Astrocyte (in vitro differentiated cells and primary cell): Measurements from ENCODE around the gene CRYBG1. TPM values are rescaled to one million over a fixed set of nuclear protein-coding genes. Genes with fewer than 3 reads are reported as not detected.

Experiments
- DNase-seq: peaks from one replicate; pipeline ENCODE4 v3.0.0-alpha.2; 2010; ENCODE audit warnings: low read depth
- FAIRE-seq: peaks from 2 replicates; lab custom pipeline; 2011; peaks lifted over from hg19 to GRCh38; lab: Jason Lieb, UNC
- H2AFZ ChIP-seq: 2 replicates; pipeline ENCODE4 v1.6.0; 2012; ENCODE audit warnings: low read depth, low read length, inconsistent platforms
- H3K27ac ChIP-seq: 2 replicates; pipeline ENCODE4 v1.5.1; 2011; ENCODE audit warnings: low read depth, low read length, inconsistent platforms
- H3K27me3 ChIP-seq: 2 replicates; pipeline ENCODE4 v1.6.0; 2011; ENCODE audit warnings: low read length, inconsistent platforms; ENCODE audit not compliant: insufficient read depth
- H3K36me3 ChIP-seq: 2 replicates; pipeline ENCODE4 v1.5.1; 2011; ENCODE audit warnings: low read length, inconsistent platforms; ENCODE audit not compliant: insufficient read depth
- H3K4me1 ChIP-seq: 2 replicates; pipeline ENCODE4 v1.5.1; 2011; ENCODE audit warnings: low read length, inconsistent platforms; ENCODE audit not compliant: insufficient read depth
- H3K4me2 ChIP-seq: 2 replicates; pipeline ENCODE4 v1.6.0; 2012; ENCODE audit warnings: low read length, inconsistent platforms
- H3K4me3 ChIP-seq: 2 replicates; pipeline ENCODE4 v1.5.1; 2011; ENCODE audit warnings: low read depth, mild to moderate bottlenecking, low read length, inconsistent platforms; ENCODE audit not compliant: insufficient read depth
- H3K79me2 ChIP-seq: 2 replicates; pipeline ENCODE4 v1.6.0; 2012; ENCODE audit warnings: mild to moderate bottlenecking, low read length, inconsistent platforms; ENCODE audit not compliant: insufficient read depth
- H3K9ac ChIP-seq: 2 replicates; pipeline ENCODE4 v1.6.0; 2012; ENCODE audit warnings: mild to moderate bottlenecking, low read length, inconsistent platforms
- H3K9me3 ChIP-seq: 2 replicates; pipeline ENCODE4 v1.5.1; 2012; ENCODE audit warnings: low read depth, mild to moderate bottlenecking, low read length, inconsistent platforms; ENCODE audit not compliant: insufficient read depth
- H4K20me1 ChIP-seq: 2 replicates; pipeline ENCODE4 v1.6.0; 2012; ENCODE audit warnings: low read length, inconsistent platforms; ENCODE audit not compliant: insufficient read depth
- H3K27ac Mint-ChIP-seq: one replicate; pipeline ENCODE4 v1.8.0; 2021; ENCODE audit warnings: mild to moderate bottlenecking, mixed read lengths; ENCODE audit not compliant: unreplicated experiment
- H3K27me3 Mint-ChIP-seq: one replicate; pipeline ENCODE4 v1.8.0; 2021; ENCODE audit warnings: low read depth, mixed read lengths; ENCODE audit not compliant: unreplicated experiment
- H3K36me3 Mint-ChIP-seq: one replicate; pipeline ENCODE4 v1.8.0; 2021; ENCODE audit warnings: low read depth, mixed read lengths; ENCODE audit not compliant: unreplicated experiment
- H3K4me1 Mint-ChIP-seq: one replicate; pipeline ENCODE4 v1.8.0; 2021; ENCODE audit warnings: low read depth, mixed read lengths; ENCODE audit not compliant: unreplicated experiment
- H3K4me3 Mint-ChIP-seq: one replicate; pipeline ENCODE4 v1.8.0; 2021; ENCODE audit warnings: mild to moderate bottlenecking, moderate library complexity, mixed read lengths; ENCODE audit not compliant: unreplicated experiment
- H3K9me3 Mint-ChIP-seq: one replicate; pipeline ENCODE4 v1.8.0; 2021; ENCODE audit warnings: mild to moderate bottlenecking, mixed read lengths; ENCODE audit not compliant: unreplicated experiment
- EZH2 ChIP-seq: IDR thresholded peaks from 2 replicates; pipeline ENCODE4 v1.6.1; 2012; ENCODE audit warnings: mild to moderate bottlenecking, low read length, inconsistent platforms; ENCODE audit not compliant: insufficient read depth
- total RNA-seq: library from RNA; stranded (reverse); gene quantifications from 2 replicates; pipeline ENCODE4 v1.2.1, GENCODE V29; 2021
- TF ChIP-seq, protein P1 (sequence below): IDR thresholded peaks from 2 replicates; pipeline ENCODE4 v1.5.1; 2011; ENCODE audit warnings: low read depth, mild to moderate bottlenecking, inconsistent platforms, low read length, moderate library complexity; ENCODE audit not compliant: insufficient read depth

CRYBG1 gene
- total RNA-seq, 1 donor from 2014 or later, result 0.64 TPM

GRCh38 chr6:106381223-106381622 is 20.7 kb downstream of the CRYBG1 start:
- peaks cover 15% of the 10 kb centered on the region for H3K4me1 Mint-ChIP-seq
- no peaks in the 10 kb centered on the region for H3K27me3 ChIP-seq
- H3K27me3 Mint-ChIP-seq, result no peaks in the 10 kb centered on the region
- H4K20me1 ChIP-seq, result no peaks in the 10 kb centered on the region
- no peaks in the 10 kb centered on the region for H3K9me3 Mint-ChIP-seq
- H3K9ac ChIP-seq, result no peak overlapping the region
- H3K4me2 ChIP-seq, result peak overlapping the region; percentile 13
- no peak for FAIRE-seq
- no peak overlapping the region for H3K4me3 Mint-ChIP-seq
- H3K4me3 ChIP-seq, result no peak overlapping the region
- peaks cover 16% of the 10 kb centered on the region for H3K4me1 ChIP-seq
- H3K27ac ChIP-seq, result no peak overlapping the region
- no peak overlapping the region for H3K27ac Mint-ChIP-seq
- H3K9me3 ChIP-seq, result no peaks in the 10 kb centered on the region
- H3K79me2 ChIP-seq, result no peaks in the 10 kb centered on the region
- H3K36me3 Mint-ChIP-seq, result no peaks in the 10 kb centered on the region
- no peak for DNase-seq
- H3K36me3 ChIP-seq, result no peaks in the 10 kb centered on the region
- H2AFZ ChIP-seq, result no peak overlapping the region
- TF ChIP-seq, protein P1, sequence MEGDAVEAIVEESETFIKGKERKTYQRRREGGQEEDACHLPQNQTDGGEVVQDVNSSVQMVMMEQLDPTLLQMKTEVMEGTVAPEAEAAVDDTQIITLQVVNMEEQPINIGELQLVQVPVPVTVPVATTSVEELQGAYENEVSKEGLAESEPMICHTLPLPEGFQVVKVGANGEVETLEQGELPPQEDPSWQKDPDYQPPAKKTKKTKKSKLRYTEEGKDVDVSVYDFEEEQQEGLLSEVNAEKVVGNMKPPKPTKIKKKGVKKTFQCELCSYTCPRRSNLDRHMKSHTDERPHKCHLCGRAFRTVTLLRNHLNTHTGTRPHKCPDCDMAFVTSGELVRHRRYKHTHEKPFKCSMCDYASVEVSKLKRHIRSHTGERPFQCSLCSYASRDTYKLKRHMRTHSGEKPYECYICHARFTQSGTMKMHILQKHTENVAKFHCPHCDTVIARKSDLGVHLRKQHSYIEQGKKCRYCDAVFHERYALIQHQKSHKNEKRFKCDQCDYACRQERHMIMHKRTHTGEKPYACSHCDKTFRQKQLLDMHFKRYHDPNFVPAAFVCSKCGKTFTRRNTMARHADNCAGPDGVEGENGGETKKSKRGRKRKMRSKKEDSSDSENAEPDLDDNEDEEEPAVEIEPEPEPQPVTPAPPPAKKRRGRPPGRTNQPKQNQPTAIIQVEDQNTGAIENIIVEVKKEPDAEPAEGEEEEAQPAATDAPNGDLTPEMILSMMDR, result no peak
- TF ChIP-seq EZH2, result no peak

- no peak for FAIRE-seq
- Histone ChIP-seq H3K9ac (no peak overlapping the region), H3K79me2 (no peaks in the 10 kb centered on the region), H3K4me3 (no peak overlapping the region), H3K27ac (no peak overlapping the region), H3K27me3 (no peaks in the 10 kb centered on the region), H3K36me3 (no peaks in the 10 kb centered on the region), H3K9me3 (no peaks in the 10 kb centered on the region), H3K4me1 (peaks cover 14% of the 10 kb centered on the region), H4K20me1 (no peaks in the 10 kb centered on the region), H2AFZ (no peak overlapping the region), H3K4me2 (no peak overlapping the region)
- H3K27me3 Mint-ChIP-seq, result no peaks in the 10 kb centered on the region
- H3K36me3 Mint-ChIP-seq, result no peaks in the 10 kb centered on the region
- DNase-seq, result no peak
- TF ChIP-seq, protein P1, result no peak
- TF ChIP-seq EZH2, result no peak
- H3K9me3 Mint-ChIP-seq, result no peaks in the 10 kb centered on the region
- no peak overlapping the region for H3K4me3 Mint-ChIP-seq
- no peak overlapping the region for H3K27ac Mint-ChIP-seq
- peaks cover 15% of the 10 kb centered on the region for H3K4me1 Mint-ChIP-seq
Measured at GRCh38 chr6:106381881-106382280, 21.4 kb downstream of the CRYBG1 start.

- Mint-ChIP-seq H3K4me1 (peaks cover 10% of the 10 kb centered on the region), H3K27me3 (peaks cover 2% of the 10 kb centered on the region), H3K27ac (no peak overlapping the region), H3K9me3 (peaks cover 2% of the 10 kb centered on the region), H3K36me3 (no peaks in the 10 kb centered on the region), H3K4me3 (no peak overlapping the region)
- no peak for DNase-seq
- H3K4me1 ChIP-seq, result peaks cover 9% of the 10 kb centered on the region
- no peak for TF ChIP-seq EZH2
- TF ChIP-seq, protein P1, result no peak
- no peaks in the 10 kb centered on the region for H3K36me3 ChIP-seq
- H3K27me3 ChIP-seq, result no peaks in the 10 kb centered on the region
- H3K4me2 ChIP-seq, result no peak overlapping the region
- H3K4me3 ChIP-seq, result no peak overlapping the region
- no peaks in the 10 kb centered on the region for H4K20me1 ChIP-seq
- H3K79me2 ChIP-seq, result no peaks in the 10 kb centered on the region
- H3K9ac ChIP-seq, result no peak overlapping the region
- no peak overlapping the region for H3K27ac ChIP-seq
- FAIRE-seq, result no peak
- H2AFZ ChIP-seq, result no peak overlapping the region
- H3K9me3 ChIP-seq, result no peaks in the 10 kb centered on the region
Measured at GRCh38 chr6:106383573-106383972, 23.1 kb downstream of the CRYBG1 start.
